OCI-LY7 (cell line): ENCODE results near the gene ADAMTS17. TPM values are rescaled to one million over a fixed set of nuclear protein-coding genes. Genes with fewer than 3 reads are reported as not detected.

Source experiments
- BruUV-seq: library from RNA; stranded (reverse); fragments of 400-500 nt; replicated peaks from 2 replicates; lab custom pipeline; 2021; lab: Mats Ljungman, UMichigan
- CTCF ChIA-PET: fragments of 300-600 bp; sonication (Branson Sonifier 250); formaldehyde crosslinking; loops from one replicate; lab custom pipeline; 2022; ENCODE audit warnings: antibody characterized with exemption; ENCODE audit not compliant: unreplicated experiment; lab: Charles Lee
- POLR2A ChIA-PET: fragments of 300-600 bp; sonication (Branson Sonifier 250); formaldehyde crosslinking; loops from one replicate; lab custom pipeline; 2022; ENCODE audit warnings: antibody characterized with exemption; lab: Charles Lee
- DNase-seq: peaks from one replicate; pipeline ENCODE4 v3.0.0-alpha.2; 2015; ENCODE audit warnings: low spot score
- H2AFZ ChIP-seq: fragments of 200-600 bp; sonication (generic), shearing (Covaris generic); 2 replicates; pipeline ENCODE4 v1.6.1; 2014; ENCODE audit warnings: mild to moderate bottlenecking, antibody characterized with exemption, low read length, moderate library complexity
- H3K27ac ChIP-seq: fragments of 200-600 bp; sonication (generic); 2 replicates; pipeline ENCODE4 v1.5.1; 2014; ENCODE audit warnings: mixed run types, low read depth, mild to moderate bottlenecking, moderate library complexity, low read length, inconsistent platforms; ENCODE audit not compliant: poor library complexity, severe bottlenecking
- H3K36me3 ChIP-seq: fragments of 200-600 bp; sonication (generic); 2 replicates; pipeline ENCODE4 v1.6.1; 2014; ENCODE audit warnings: mild to moderate bottlenecking, antibody characterized with exemption, low read length, moderate library complexity, mixed read lengths; ENCODE audit not compliant: insufficient read depth
- H3K4me1 ChIP-seq: fragments of 200-600 bp; sonication (generic); 2 replicates; pipeline ENCODE4 v1.5.1; 2014; ENCODE audit warnings: mild to moderate bottlenecking, low read length; ENCODE audit not compliant: insufficient read depth, poor library complexity, severe bottlenecking
- H3K4me2 ChIP-seq: fragments of 200-600 bp; sonication (generic); 2 replicates; pipeline ENCODE4 v1.6.1; 2014; ENCODE audit warnings: mild to moderate bottlenecking, low read length
- H3K4me3 ChIP-seq: fragments of 200-600 bp; sonication (generic); 2 replicates; pipeline ENCODE4 v1.5.1; 2014; ENCODE audit warnings: mild to moderate bottlenecking, low read depth, low read length; ENCODE audit not compliant: poor library complexity, severe bottlenecking
- H3K79me2 ChIP-seq: fragments of 200-600 bp; sonication (generic); 2 replicates; pipeline ENCODE4 v1.6.1; 2016; ENCODE audit warnings: low read depth, mild to moderate bottlenecking, low read length, moderate library complexity, mixed read lengths; ENCODE audit not compliant: insufficient read depth
- H3K9me2 ChIP-seq: fragments of 200-600 bp; sonication (generic); 2 replicates; pipeline ENCODE4 v1.6.1; 2016; ENCODE audit warnings: mild to moderate bottlenecking, low read length, mixed read lengths; ENCODE audit not compliant: insufficient read depth
- H3K9me3 ChIP-seq: fragments of 200-600 bp; sonication (generic); 2 replicates; pipeline ENCODE4 v1.6.1; 2014; ENCODE audit warnings: mild to moderate bottlenecking, mixed run types, low read length, mixed read lengths
- H4K20me1 ChIP-seq: fragments of 200-600 bp; sonication (generic); 2 replicates; pipeline ENCODE4 v1.6.1; 2014; ENCODE audit warnings: mild to moderate bottlenecking, antibody characterized with exemption, low read length, moderate library complexity, mixed read lengths; ENCODE audit not compliant: insufficient read depth
- CTCF ChIP-seq: fragments of 200-600 bp; sonication (generic); conservative IDR thresholded peaks from 2 replicates; pipeline ENCODE4 v1.5.1; 2014; ENCODE audit warnings: mild to moderate bottlenecking, antibody characterized with exemption, low read length, moderate library complexity, mixed read lengths
- EZH2phosphoT487 ChIP-seq: fragments of 200-600 bp; sonication (generic); IDR thresholded peaks from 2 replicates; pipeline ENCODE4 v1.6.1; 2018; ENCODE audit warnings: low read depth, borderline replicate concordance, mild to moderate bottlenecking, mixed run types, antibody characterized with exemption, low read length, moderate library complexity, mixed read lengths
- intact Hi-C: fragments of 100-400 bp; cut with micrococcal nuclease; formaldehyde crosslinking; loops from one replicate; pipeline ENCODE4 v1.10.0; 2022; ENCODE audit not compliant: unreplicated experiment
- total RNA-seq, 2 experiments: library from RNA; depleted of rRNA in 1 of 2; stranded (reverse); fragments of >200 nt in 1 of 2; shearing (Covaris generic) in 1 of 2; gene quantifications; 2 replicates each; pipeline ENCODE4 v1.2.3, GENCODE V29; 2014 to 2022

ADAMTS17 gene
- total RNA-seq, 2 experiments from 2014 or later = not detected

GRCh38 chr15:100343251-100343650 is 1.5 kb upstream of the ADAMTS17 start:
- H3K4me2 ChIP-seq = no peak overlapping the region
- no peaks in the 10 kb centered on the region for H3K9me3 ChIP-seq
- ChIA-PET POLR2A (no interaction called here), CTCF (no interaction called here)
- H3K4me3 ChIP-seq = no peak overlapping the region
- TF ChIP-seq EZH2phosphoT487 (no peak), CTCF (no peak)
- no peaks in the 10 kb centered on the region for H3K36me3 ChIP-seq
- no peak overlapping the region for H2AFZ ChIP-seq
- H4K20me1 ChIP-seq = no peaks in the 10 kb centered on the region
- DNase-seq = no peak
- H3K79me2 ChIP-seq = no peaks in the 10 kb centered on the region
- no peaks in the 10 kb centered on the region for H3K9me2 ChIP-seq
- H3K4me1 ChIP-seq = no peaks in the 10 kb centered on the region
- no TSS peak for BruUV-seq
- intact Hi-C loops = loop anchor here (2.0 to 10.0 kb wide), 2 partner anchors 122 to 230 kb away; no protein-coding TSS in a partner anchor
- no peak overlapping the region for H3K27ac ChIP-seq

GRCh38 chr15:100341239-100341749 is 481 bp downstream of the ADAMTS17 start:
- no peaks in the 10 kb centered on the region for H3K79me2 ChIP-seq
- H2AFZ ChIP-seq = no peak overlapping the region
- TF ChIP-seq CTCF = no peak
- TF ChIP-seq EZH2phosphoT487 = no peak
- intact Hi-C loops = loop anchor here (10.0 kb wide), 1 partner anchor 124 kb away; no protein-coding TSS in a partner anchor
- no peaks in the 10 kb centered on the region for H3K9me2 ChIP-seq
- no TSS peak for BruUV-seq
- H3K9me3 ChIP-seq = no peaks in the 10 kb centered on the region
- POLR2A ChIA-PET = no interaction called here
- peak overlapping the region; percentile 74 for H3K4me2 ChIP-seq
- H3K4me3 ChIP-seq = peak overlapping the region; percentile 69
- CTCF ChIA-PET = no interaction called here
- no peaks in the 10 kb centered on the region for H4K20me1 ChIP-seq
- H3K4me1 ChIP-seq = no peaks in the 10 kb centered on the region
- no peaks in the 10 kb centered on the region for H3K36me3 ChIP-seq
- H3K27ac ChIP-seq = no peak overlapping the region
- DNase-seq = no peak

GRCh38 chr15:100340721-100341238 is 995 bp downstream of the ADAMTS17 start:
- CTCF ChIA-PET = no interaction called here
- POLR2A ChIA-PET = no interaction called here
- H3K9me2 ChIP-seq = no peaks in the 10 kb centered on the region
- intact Hi-C loops = loop anchor here (10.0 kb wide), 1 partner anchor 124 kb away; no protein-coding TSS in a partner anchor
- H3K9me3 ChIP-seq = no peaks in the 10 kb centered on the region
- H3K36me3 ChIP-seq = no peaks in the 10 kb centered on the region
- no peak overlapping the region for H3K4me3 ChIP-seq
- BruUV-seq = no TSS peak
- no peaks in the 10 kb centered on the region for H3K4me1 ChIP-seq
- no peak overlapping the region for H3K27ac ChIP-seq
- no peaks in the 10 kb centered on the region for H3K79me2 ChIP-seq
- H3K4me2 ChIP-seq = no peak overlapping the region
- DNase-seq = no peak
- H2AFZ ChIP-seq = no peak overlapping the region
- H4K20me1 ChIP-seq = no peaks in the 10 kb centered on the region
- TF ChIP-seq CTCF = no peak
- TF ChIP-seq EZH2phosphoT487 = no peak
